ENCODE measurements around the gene MBD2. TPM values are rescaled to one million over a fixed set of nuclear protein-coding genes. Genes with fewer than 3 reads are reported as not detected.

MBD2 gene
- total RNA-seq, 2 donors from 2014 or later, result 35.9 to 39.2 TPM

DNA sequence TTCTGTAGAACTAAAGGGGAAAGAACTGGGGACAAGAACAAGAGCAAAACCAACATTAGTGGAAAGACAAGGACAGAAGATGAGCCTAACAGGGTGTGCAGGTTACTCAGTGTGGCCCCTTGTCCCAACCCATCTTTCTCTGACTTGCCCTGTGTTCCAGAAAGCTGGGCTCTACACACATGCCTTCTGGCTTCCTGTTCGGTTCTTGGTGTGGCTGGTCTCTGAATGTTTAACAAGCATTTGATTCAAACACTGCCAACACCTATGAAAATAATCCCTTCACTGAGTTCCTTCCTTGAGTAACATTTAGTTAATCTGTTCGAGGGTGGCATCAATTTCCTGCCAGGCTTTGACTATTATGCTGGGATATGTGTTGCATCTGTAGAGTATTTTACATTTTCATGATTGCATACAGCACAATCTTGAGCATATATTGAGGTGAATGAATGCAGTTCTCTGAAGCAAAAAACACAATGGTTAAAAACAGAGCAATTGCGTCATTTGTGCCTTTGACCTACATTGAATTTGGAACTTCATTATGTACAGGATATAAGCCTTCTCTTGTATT is 83.3 kb downstream of the MBD2 start:
- H3K4me1 ChIP-seq (ENCODE audit: control insufficient read depth, insufficient read depth, low read length), result no peaks in the 10 kb centered on the region
- H3K9ac ChIP-seq (ENCODE audit: extremely low read depth, low read length, poor library complexity, severe bottlenecking), result no peak overlapping the region
- no peak overlapping the region for H3K4me3 ChIP-seq (ENCODE audit: low read length)
- no peaks in the 10 kb centered on the region for H3K27me3 Mint-ChIP-seq (ENCODE audit: insufficient read depth)
- H3K27ac ChIP-seq (ENCODE audit: low read depth, low read length), result no peak overlapping the region
- H3K4me3 Mint-ChIP-seq, result no peak overlapping the region
- H3K4me1 Mint-ChIP-seq, result no peaks in the 10 kb centered on the region
- peaks cover 46% of the 10 kb centered on the region for H3K9me3 Mint-ChIP-seq
- H3K27me3 ChIP-seq (ENCODE audit: control insufficient read depth, insufficient read depth, low read length, poor library complexity, severe bottlenecking), result no peaks in the 10 kb centered on the region
- TF ChIP-seq, protein P1, sequence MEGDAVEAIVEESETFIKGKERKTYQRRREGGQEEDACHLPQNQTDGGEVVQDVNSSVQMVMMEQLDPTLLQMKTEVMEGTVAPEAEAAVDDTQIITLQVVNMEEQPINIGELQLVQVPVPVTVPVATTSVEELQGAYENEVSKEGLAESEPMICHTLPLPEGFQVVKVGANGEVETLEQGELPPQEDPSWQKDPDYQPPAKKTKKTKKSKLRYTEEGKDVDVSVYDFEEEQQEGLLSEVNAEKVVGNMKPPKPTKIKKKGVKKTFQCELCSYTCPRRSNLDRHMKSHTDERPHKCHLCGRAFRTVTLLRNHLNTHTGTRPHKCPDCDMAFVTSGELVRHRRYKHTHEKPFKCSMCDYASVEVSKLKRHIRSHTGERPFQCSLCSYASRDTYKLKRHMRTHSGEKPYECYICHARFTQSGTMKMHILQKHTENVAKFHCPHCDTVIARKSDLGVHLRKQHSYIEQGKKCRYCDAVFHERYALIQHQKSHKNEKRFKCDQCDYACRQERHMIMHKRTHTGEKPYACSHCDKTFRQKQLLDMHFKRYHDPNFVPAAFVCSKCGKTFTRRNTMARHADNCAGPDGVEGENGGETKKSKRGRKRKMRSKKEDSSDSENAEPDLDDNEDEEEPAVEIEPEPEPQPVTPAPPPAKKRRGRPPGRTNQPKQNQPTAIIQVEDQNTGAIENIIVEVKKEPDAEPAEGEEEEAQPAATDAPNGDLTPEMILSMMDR (conservative IDR thresholded peaks at IDR 0.05), result no peak
- no peak for DNase-seq
- H3K36me3 ChIP-seq (ENCODE audit: control insufficient read depth, insufficient read depth, low read length), result no peaks in the 10 kb centered on the region
- peaks cover 56% of the 10 kb centered on the region for H3K9me3 ChIP-seq (ENCODE audit: control insufficient read depth, low read length)
- peaks cover 1% of the 10 kb centered on the region for H3K36me3 Mint-ChIP-seq (ENCODE audit: low read depth)
- WGBS, 2 experiments (ENCODE audit: insufficient coverage in 1 of 2, insufficient read length in 1 of 2), result 86% methylated on average over 3 of the region's 3 CpGs; no CpG with 5 or more reads in 1 of the 2 experiments
- H3K27ac Mint-ChIP-seq, result no peak overlapping the region

DNA sequence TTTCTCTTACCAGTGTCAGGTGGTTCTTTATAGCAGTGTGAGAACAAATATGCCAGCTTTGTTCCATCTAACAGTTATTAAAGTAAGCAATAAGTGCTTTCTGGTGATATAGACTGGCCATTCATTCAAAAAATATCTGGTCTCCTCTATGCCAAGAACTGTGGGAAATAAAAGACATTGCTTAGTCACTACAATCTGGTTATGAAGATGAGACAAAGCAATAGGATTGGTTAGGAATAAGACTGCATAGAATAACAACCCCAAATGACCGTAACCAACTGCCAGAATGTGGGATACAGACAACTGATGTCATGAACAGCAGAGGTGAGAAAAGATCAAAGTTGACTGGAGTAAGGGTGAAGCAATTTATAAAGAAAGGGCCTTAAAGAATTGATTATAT is 83.8 kb downstream of the MBD2 start:
- H3K27ac ChIP-seq (ENCODE audit: low read depth, low read length), result no peak overlapping the region
- no peaks in the 10 kb centered on the region for H3K4me1 ChIP-seq (ENCODE audit: control insufficient read depth, insufficient read depth, low read length)
- WGBS, 2 experiments (ENCODE audit: insufficient coverage in 1 of 2, insufficient read length in 1 of 2), result 100% methylated on average over 1 of the region's 1 CpG
- H3K4me3 ChIP-seq (ENCODE audit: low read length), result no peak overlapping the region
- H3K9ac ChIP-seq (ENCODE audit: extremely low read depth, low read length, poor library complexity, severe bottlenecking), result no peak overlapping the region
- Mint-ChIP-seq H3K36me3 (ENCODE audit: low read depth) (peaks cover 1% of the 10 kb centered on the region), H3K4me3 (no peak overlapping the region), H3K27ac (no peak overlapping the region), H3K27me3 (ENCODE audit: insufficient read depth) (no peaks in the 10 kb centered on the region), H3K9me3 (peaks cover 46% of the 10 kb centered on the region), H3K4me1 (no peaks in the 10 kb centered on the region)
- H3K36me3 ChIP-seq (ENCODE audit: control insufficient read depth, insufficient read depth, low read length), result no peaks in the 10 kb centered on the region
- no peaks in the 10 kb centered on the region for H3K27me3 ChIP-seq (ENCODE audit: control insufficient read depth, insufficient read depth, low read length, poor library complexity, severe bottlenecking)
- peaks cover 56% of the 10 kb centered on the region for H3K9me3 ChIP-seq (ENCODE audit: control insufficient read depth, low read length)
- DNase-seq, result no peak
- TF ChIP-seq, protein P1 (conservative IDR thresholded peaks at IDR 0.05), result no peak

DNA sequence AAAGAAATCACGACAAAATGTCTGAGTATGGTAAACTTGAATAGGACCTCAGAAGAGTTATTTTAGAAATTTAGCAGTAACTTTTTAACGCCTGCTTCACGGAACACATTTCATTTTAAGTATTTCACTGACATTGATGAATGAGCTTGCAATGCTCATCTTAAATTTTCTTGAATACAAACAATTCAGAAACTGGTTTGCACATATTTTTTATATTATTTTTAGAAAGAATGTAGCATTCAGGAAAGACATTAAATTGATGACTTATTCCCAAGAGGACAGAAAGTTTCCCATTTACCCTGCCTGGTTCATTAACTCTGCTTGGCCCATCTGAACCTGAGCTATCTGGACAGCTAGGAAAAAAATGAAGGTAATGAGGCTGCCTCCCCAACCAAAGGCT is 89.3 kb downstream of the MBD2 start:
- peaks cover 7% of the 10 kb centered on the region for H3K4me1 Mint-ChIP-seq
- DNase-seq, result no peak
- no peak overlapping the region for H3K4me3 ChIP-seq (ENCODE audit: low read length)
- H3K9ac ChIP-seq (ENCODE audit: extremely low read depth, low read length, poor library complexity, severe bottlenecking), result no peak overlapping the region
- no peaks in the 10 kb centered on the region for H3K36me3 Mint-ChIP-seq (ENCODE audit: low read depth)
- no peak overlapping the region for H3K27ac Mint-ChIP-seq
- no peaks in the 10 kb centered on the region for H3K36me3 ChIP-seq (ENCODE audit: control insufficient read depth, insufficient read depth, low read length)
- 94 to 98% methylated on average over 3 of the region's 3 CpGs for WGBS, 2 experiments (ENCODE audit: insufficient coverage in 1 of 2, insufficient read length in 1 of 2)
- TF ChIP-seq, protein P1 (conservative IDR thresholded peaks at IDR 0.05), result no peak
- peaks cover 22% of the 10 kb centered on the region for H3K9me3 Mint-ChIP-seq
- peaks cover 21% of the 10 kb centered on the region for H3K9me3 ChIP-seq (ENCODE audit: control insufficient read depth, low read length)
- no peaks in the 10 kb centered on the region for H3K27me3 ChIP-seq (ENCODE audit: control insufficient read depth, insufficient read depth, low read length, poor library complexity, severe bottlenecking)
- no peak overlapping the region for H3K4me3 Mint-ChIP-seq
- peaks cover 7% of the 10 kb centered on the region for H3K4me1 ChIP-seq (ENCODE audit: control insufficient read depth, insufficient read depth, low read length)
- no peak overlapping the region for H3K27ac ChIP-seq (ENCODE audit: low read depth, low read length)
- no peaks in the 10 kb centered on the region for H3K27me3 Mint-ChIP-seq (ENCODE audit: insufficient read depth)
